HS-5 (cell line): ENCODE measurements around the gene CDH15.

ENCODE experiments used
- DNase-seq: peaks from one replicate; pipeline ENCODE4 v3.0.0-alpha.2; 2012; ENCODE audit warnings: low read depth

Gene CDH15

DNA sequence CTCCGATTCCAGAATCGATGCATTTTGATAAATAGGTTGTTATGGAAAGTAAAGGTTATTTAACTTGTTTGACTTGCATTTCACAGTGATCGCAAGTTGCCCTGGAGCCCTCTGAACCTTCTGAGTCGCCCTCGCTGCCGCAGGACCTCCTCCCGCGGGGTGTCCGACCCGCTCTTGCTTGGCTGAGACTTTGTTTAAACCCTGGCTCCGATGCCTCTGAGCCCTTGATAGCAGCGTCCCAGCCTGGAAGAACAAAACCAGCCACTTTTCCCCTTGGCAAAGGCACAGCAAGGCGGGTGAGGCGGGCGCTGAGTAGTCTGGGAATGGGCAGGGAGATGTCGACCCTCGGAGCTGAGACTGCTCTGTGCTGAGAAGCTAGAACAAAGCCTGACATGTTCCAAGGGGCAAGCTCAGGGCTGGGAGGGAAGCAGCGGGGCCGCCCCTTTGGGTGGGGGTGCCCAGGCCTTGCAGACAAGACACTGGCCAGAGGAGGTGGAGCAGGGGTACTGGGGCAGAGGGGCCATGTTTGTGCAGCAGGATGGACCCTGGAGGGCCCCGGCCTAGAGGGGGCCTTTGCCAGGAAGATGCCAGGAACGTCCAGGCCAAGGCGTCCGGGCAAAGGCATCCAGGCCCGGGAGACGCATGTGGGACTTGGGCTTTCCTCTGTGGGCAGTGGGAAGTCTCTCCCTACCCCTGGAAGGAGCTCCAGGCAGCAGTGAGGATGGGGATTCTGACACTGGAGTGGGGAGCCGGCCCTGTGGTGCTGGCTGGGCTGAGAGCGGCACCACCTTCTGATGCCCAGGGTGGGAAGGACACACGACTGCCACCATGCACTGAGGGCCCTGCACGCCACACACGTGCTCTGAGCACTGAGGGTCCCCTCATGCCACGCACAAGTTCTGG is 30.3 kb upstream of the CDH15 start:
- DNase-seq, result no peak

DNA sequence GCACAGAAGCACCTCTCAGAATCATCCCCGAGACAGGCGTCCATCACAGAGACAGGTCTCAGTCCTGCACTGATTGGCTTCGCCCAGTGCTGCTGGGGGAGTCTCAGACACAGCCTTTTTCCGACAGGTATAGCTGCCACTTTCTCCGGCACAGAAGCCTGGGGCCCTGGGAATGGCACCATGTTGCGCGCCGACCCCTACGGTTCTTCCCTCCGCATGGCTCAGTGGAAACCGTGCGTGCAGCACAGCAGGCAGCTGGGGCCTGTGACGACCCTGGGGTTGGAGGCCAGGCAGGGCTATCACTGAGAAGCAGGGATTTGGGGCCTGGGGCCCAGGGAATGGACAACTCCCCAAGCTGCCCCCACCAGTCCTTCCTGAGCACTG is 29.7 kb upstream of the CDH15 start:
- no peak for DNase-seq

DNA sequence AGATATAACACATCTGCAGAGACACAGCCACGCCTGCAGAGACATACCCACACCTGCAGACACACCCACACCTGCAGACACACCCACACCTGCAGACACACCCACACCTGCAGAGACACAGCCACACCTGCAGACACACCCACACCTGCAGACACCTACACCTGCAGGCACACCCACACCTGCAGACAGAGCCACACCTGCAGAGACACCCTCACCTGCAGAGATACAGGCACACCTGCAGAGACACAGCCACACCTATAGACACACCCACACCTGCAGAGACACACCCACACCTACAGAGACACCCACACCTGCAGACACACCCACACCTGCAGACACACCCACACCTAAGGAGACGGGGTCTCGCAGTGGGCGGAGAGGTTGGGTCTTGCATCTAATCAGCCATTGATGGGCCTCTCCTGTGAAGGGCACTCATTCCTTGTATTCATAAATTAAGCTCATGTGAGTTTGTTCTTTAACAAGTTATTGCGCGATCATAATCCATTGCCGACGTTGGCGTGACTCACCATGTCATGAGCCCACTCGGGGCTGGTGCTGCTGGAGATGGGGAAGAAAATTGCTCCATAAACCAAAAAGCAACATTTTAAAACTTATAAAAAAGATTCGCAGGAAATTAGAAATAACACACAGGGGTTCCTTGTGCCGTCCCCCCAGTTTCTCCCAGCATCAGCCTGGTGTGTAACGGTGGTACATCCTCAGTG is 28.9 kb upstream of the CDH15 start:
- no peak for DNase-seq

DNA sequence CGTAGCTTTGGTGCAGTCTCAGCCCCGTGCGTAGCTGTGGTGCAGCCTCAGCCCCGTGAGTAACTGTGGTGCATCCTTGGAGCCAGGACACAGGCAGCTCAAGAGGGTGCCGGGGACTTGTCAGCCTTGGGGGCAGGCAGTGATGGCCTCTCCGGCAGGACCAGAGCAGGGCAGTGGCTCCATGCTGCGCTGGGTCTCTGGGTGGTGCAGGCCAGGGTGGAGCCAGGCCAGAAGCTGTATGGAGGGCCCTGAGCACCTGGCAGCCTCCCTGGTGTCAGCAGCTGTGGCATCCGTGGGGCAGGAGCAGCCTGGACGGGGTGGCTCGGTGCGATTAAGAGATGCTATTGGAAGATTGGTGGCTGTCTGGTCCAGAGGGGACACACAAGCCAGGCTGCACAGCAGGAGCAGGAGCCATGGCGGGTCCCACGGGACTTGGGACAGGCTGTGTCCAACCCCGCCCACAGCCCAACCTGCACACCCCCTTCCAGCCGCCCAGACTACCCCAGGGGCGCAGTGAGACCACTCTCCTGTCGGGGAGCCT is 28.3 kb upstream of the CDH15 start:
- no peak for DNase-seq

DNA sequence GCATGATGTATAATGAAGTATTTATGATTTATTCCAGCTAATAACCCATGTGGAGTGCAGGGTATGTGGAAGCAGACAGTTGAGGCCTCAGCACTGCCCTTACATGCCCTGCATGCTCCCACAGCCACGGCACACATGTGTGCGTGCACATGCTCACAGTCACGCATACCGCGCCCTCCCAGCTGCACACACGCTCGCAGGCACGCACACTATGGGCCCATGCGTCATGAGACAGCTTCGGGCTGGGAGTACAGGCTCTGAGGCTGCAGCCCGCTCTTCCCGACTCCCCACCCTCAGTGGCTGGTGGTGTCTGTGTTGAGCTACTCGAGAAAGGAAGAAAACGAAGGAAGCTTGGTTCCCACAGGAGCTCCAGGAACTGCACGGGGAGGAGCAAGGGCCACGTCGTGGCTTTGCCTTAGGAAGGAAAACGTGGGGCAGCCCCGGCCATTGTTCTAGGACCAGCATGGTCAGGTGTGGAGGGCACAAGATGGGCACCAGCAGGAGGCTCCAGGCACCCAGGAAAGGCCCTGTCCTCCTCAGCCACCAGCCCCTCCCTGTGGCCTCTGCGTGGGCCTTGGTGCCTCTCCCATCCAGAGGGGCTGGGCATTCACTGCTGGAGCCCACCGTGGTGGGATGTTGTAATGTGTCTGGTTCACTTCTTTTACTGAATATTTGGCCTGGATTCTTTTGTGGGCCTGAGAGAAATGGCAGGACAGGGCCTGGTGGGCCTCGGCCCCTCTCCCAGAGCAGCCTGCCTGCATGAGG is 27.5 kb upstream of the CDH15 start:
- no peak for DNase-seq

DNA sequence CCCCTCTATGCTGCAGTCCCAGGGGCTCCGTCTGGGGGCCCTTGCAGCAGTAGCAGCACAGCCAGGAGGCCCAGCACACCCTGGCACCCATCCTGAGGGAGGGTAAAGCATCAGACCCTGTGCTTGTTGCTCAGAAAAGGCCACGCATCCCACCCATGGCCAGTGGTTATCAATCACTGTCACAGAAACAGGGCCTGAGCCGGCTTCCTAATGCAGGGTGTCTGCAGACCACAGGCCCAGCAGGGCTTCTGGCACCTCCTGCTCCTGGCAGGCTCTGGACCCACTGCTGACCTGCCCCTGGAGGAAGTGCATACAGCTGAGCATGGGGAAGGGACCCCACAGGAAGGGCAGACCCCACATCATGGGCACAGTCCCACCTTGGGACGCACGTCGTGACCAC is 26.9 kb upstream of the CDH15 start:
- DNase-seq, result no peak

DNA sequence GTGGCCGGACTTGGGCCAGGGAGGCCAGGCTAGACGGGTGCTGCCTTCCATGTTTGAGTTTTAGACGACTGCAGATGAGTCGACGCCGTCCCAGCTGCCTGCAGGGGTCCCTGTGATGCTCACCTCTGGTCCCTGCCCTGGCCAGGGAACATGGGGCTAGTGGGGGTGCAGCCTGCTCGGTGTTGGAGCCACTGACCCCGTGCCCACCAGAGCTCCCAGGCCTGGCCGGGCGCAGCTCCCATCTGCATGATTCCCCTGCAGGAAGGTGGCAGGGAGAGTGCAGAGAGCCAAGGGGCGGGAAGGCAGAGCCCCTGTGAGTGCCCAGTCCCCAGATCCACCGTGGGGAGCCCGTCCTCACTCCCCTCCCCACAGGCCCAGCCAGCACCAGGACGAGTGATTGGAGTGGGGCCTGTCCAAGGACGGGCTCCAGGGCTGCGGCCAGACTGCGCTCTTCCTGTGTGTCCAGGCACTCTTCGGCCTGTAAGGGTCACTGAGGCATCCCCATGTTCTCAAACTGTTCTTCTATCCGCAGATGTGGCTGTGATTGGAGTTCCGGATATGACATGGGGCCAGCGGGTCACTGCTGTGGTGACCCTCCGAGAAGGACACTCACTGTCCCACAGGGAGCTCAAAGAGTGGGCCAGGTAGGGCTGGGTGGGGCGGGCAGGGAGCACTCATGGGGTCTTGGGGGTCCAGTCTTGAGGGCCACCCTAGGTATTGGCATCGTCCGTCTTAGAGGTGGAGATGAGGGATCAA is 26.0 kb upstream of the CDH15 start:
- DNase-seq, result no peak

DNA sequence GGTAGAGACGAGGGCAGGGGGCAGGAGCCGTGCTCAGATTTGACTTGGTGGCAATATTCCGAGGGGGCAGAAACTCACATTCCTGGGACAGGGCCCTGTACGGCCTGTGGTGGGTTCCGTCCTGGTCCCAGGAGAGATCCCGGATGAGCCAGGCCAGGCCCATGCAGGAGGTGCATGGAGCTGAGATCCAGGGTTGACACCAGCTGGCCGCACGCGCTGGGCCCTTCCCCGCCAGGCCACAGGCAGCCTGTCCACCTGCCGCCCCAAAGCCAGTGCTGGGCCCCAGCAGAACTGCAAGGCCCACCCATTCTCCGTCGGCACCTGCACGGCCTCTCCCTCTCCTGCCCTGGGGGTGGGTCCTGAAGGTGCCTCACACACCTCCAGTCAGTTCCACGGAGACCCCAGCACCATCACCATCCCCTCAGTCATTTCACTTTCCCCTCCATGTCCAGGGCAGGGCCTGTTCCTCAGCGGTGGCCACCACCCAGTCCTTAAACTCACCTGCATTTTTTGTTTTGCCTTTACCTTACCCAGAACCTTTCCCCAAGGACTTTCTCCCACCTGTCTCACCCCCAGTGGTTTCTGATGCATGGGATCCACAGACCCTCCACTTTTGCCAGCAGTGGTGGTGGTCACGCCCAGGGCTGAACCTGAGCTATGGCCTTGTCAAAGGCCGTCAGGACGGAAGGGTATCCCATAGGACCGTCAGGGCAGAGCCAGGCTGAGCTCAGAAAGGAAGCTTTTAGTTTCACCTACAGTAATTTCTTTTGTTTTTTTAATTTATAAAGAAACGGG is 25.1 kb upstream of the CDH15 start:
- DNase-seq, result no peak

DNA sequence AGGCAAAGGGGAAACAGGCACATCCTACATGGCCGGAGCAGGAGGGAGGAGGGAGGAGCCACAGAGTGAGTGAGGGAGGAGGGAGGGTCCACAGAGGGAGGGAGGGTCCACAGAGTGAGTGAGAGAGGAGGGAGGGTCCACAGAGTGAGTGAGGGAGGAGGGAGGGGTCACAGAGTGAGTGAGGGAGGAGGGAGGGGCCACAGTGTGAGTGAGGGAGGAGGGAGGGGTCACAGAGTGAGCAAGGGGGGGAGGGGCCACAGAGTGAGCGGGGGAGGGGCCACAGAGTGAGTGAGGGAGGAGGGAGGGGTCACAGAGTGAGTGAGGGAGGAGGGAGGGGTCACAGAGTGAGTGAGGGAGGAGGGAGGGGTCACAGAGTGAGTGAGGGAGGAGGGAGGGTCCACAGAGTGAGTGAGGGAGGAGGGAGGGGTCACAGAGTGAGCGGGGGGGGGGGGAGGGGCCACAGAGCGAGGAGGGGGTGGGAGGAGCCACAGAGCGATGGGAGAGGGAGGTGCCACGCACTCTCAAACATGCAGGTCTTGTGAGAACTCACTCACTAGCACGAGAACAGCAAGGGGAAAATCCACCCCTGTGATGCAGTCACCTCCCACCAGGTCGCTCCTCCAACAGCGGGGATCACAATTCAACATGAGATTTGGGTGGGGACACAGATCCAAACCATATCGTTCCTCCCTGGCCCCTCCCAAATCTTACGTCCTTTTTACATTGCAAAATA is 24.3 kb upstream of the CDH15 start:
- DNase-seq, result no peak

DNA sequence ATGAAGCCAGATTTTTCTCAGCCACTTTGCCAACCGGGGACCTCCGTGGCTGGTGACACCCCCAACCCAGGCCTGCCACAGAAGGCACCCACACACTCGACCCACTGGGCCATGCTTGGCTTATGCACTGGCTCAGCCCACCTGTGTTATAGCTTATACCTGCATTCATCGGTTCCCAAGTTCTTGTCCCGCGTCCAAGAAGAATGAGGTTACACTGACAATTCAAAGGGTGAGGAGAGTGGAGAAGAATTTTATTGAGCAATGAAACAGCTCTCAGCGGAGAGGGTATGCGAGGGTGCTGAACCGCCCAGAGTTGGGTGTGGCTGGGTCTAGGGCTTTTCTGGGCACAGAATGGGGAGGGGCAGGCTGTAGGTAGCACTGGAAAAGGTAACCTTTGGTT is 22.2 kb upstream of the CDH15 start:
- no peak for DNase-seq

DNA sequence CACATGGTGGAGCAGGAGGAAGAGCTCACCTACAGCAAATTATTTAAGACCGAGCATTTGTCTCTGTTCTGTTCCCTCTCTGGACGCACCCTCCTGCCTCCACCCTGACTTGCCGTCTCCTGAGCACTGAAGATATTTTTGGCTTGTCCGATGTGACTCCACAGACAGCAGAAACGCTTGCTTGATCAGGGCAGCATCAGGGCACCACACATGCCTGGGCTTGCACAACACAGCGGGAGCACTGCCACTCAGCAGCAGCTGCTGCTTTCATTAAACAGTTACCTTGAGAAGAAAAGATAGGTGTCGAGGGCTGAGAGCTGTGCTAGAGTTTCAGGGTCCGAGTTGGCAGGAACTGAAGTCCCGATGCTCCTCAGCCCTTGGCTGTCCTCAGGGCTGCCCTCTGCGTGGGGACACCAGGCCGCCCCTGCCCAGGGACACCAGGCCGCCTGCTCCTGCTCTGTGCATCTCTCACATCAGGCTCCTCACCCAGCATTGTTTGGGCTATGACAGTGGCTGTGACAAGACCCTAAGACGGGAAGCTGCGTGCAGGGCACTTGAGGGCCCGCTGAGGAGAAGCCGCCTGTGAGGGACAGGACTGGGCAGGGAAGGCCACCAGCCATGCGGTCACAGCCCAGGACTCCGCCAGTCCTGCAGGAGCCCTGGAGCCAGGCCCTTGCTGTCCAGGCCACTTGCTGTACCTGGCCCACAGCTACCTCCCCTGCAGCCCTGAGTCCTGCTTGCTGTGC is 21.3 kb upstream of the CDH15 start:
- DNase-seq, result no peak

DNA sequence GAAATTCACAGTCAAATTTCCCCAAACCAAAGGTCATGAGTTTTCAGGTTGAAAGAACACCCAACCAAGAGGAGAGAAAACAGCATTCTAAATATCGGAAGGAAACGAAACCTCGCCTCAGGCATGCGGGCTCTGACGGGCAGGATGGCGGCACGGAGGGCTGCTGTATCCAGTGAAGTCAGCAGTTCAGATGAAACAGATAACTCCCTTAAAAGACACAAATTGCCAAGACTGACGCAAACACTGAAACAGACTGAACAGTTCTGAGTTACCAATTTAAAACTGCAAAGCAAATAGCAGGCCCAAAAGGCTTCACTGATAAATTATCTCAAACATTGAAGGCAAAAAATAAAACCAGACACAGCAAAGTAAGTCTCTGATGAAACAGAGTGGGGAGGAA is 20.6 kb upstream of the CDH15 start:
- DNase-seq, result no peak

DNA sequence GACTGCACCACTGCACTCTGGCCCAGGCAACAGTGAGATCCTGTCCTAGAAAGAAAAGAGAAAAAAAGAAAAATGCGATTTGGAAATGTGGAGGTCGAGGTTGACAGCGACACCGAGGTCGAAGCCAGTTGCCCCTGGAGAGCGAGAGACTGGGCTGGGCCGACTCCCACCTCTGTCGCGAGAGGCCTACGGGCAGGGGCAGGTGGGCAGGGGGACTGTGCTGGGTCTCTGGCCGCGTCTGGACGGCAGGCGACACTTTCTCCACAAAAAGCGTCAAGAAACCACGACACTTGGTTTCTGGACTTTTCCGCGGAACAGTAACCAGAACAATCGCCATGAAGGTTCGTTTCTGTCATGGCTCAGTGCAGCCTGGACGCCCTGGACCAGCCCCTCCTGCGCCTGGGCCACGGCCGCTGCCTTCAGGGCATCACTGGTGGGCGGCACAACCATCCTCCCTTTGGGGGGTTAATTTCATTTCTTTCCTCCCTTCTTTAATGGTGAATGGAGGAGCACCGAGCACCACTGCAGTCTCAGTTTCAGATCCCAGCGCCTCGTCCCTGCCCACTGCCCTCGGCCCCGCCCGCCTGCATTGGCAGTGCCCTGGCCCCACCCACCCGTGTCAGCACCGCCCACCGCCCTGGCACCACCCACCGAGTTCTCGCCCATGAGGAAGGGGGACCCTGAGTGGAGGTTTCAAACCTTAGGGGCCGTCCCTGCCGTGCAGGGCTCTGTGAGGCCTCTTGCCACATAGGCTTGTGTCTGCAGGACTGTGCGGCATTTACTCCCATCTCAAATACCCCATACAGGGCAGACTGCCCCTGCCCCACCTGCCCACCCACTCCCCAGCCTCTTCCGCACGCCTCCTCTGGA is 18.5 kb upstream of the CDH15 start:
- DNase-seq, result no peak

DNA sequence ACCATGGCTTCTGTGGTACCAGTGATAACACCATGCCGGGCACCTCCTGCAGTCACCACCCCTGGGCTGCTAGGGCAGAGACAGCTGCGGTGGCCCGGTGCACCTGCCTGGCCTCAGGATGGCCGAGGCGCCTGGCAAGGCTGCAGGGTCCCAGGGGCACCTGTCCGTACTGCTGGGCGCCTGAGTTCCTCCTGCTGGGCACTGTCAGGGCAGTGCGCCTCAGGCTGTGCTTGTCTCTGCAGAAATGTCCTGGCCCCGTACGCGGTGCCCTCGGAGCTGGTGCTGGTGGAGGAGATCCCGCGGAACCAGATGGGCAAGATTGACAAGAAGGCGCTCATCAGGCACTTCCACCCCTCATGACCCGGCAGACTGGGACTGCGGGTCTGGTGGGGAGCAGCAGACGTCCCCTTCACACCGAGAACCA is 17.7 kb upstream of the CDH15 start:
- no peak for DNase-seq

DNA sequence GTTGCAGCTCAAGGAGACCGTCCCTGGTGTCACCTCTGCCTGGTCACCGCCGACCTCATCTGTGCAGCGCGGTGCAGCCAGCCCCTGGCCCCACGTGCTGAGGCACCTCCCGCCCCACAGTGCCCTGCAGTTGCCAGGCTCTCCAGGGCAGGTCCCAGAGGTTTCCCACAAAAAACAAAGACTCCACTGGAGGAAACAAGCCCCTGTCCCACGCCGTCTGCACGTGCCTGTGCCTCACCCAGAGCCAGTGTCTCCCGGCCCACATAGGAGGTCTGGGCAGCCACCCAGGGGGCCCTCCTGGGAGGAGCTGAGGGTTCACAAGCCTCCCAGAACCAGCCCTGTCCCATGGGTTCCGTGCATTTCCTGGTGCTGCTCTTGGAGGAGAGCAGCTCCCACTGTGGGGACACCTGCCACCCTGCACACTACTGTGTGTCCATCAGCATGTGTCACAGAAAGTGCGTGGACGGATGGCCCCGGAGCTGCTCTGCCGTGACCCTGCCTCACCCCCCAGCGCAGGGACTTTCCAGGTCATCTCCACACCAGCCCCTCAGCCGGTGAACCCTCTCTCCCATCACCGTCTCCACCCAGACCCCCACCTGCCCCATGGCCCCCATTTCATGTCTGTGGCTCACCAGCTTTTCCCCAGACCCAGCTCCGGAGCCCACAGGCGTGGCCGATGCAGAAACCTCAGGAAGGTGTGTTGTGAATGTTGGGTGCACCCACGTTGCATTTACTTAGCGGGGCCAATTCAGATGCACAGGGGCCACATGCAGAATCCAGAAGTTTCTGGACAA is 17.0 kb upstream of the CDH15 start:
- no peak for DNase-seq

DNA sequence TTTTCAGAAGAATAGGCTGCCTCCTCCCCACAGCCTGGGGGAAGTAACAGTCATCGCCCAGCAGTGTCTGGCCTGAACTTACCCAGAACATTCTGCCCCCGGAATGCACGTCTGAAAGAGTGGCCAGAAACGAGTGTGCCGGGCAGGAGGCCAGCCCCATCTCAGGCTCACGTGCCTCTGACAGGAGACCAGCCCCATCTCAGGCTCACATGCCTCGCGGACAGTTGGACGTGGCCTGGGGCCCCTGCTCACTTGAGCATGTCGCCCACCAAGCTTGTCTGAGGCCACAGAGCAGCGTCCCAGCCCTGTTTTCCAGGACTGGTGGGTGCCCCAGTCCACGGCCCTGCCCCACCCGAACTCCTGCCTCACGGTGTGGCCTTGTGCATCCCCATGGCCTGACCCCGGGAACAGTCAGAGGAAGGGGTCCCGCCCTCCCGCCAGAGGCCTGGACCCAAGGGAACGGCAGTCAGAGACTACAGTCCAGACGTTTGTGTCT is 16.3 kb upstream of the CDH15 start:
- DNase-seq, result no peak
